ENCODE measurements around the gene PPP2R2C. TPM values are rescaled to one million over a fixed set of nuclear protein-coding genes. Genes with fewer than 3 reads are reported as not detected.

Gene PPP2R2C
- total RNA-seq, 5 donors from 2014 or later (not counting 1 experiment from before 2014, with no cell fraction given): 0.20 TPM; not detected in 4

DNA sequence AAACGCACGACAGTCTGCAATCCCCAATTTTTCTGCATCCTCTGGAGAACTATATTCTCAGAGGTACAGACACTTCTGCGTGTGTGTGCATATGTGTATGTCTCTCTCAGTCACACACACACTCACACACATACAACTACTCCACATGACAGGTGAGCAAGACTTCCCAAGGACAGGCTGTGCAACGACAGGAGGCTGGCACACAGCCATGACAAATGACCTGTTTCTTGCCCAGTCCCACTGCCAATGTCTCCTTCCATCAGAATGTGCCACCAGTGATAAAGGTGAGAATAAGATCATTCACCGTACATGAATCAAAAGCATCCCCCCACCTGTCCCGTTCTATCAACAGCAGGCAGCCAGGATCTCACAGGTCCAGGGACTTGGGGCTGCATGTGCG lies 52.4 kb downstream of the PPP2R2C start:
- ATAC-seq (replicated peaks in 1 of 4) (no peak), DNase-seq (no peak)
- H3K36me3 ChIP-seq (ENCODE audit: control insufficient read depth in 2 of 2, extremely low read depth in 1 of 2, insufficient read depth in 1 of 2, low read length in 1 of 2): no peaks in the 10 kb centered on the region
- peaks cover 0 to 62% of the 10 kb centered on the region in 2 experiments for H3K27me3 ChIP-seq (replicated peaks in 1 of 2; ENCODE audit: control insufficient read depth in 2 of 2, extremely low read depth in 1 of 2, insufficient read depth in 2 of 2, low read length in 1 of 2)
- no peak overlapping the region for H3K4me3 Mint-ChIP-seq
- H3K9me3 Mint-ChIP-seq: no peaks in the 10 kb centered on the region
- H3K4me3 ChIP-seq (ENCODE audit: control insufficient read depth in 1 of 2, extremely low read depth in 1 of 2, low read length in 1 of 2): no peak overlapping the region
- H3K36me3 Mint-ChIP-seq: no peaks in the 10 kb centered on the region
- ChIA-PET POLR2A (no interaction called here), CTCF (no interaction called here)
- H3K4me1 ChIP-seq (ENCODE audit: control insufficient read depth in 1 of 2, extremely low read depth in 1 of 2, insufficient read depth in 2 of 2, low read length in 2 of 2): peaks cover 0 to 5% of the 10 kb centered on the region in 2 experiments
- H3K9me3 ChIP-seq: no peaks in the 10 kb centered on the region
- no peak overlapping the region for H3K27ac ChIP-seq (ENCODE audit: low read length)
- 90% methylated on average over 4 of the region's 7 CpGs for WGBS (ENCODE audit: insufficient coverage)
- H3K4me1 Mint-ChIP-seq: no peaks in the 10 kb centered on the region
- H3K27me3 Mint-ChIP-seq: peaks cover 26 to 27% of the 10 kb centered on the region in 2 donors
- H3K27ac Mint-ChIP-seq: no peak overlapping the region

- Histone ChIP-seq H3K4me1 (ENCODE audit: control insufficient read depth in 1 of 2, extremely low read depth in 1 of 2, insufficient read depth in 2 of 2, low read length in 2 of 2) (peaks cover 0 to under 1% of the 10 kb centered on the region in 2 experiments), H3K27ac (ENCODE audit: low read length) (no peak overlapping the region), H3K9me3 (no peaks in the 10 kb centered on the region), H3K27me3 (replicated peaks in 1 of 2; ENCODE audit: control insufficient read depth in 2 of 2, extremely low read depth in 1 of 2, insufficient read depth in 2 of 2, low read length in 1 of 2) (peaks cover 0 to 59% of the 10 kb centered on the region in 2 experiments), H3K36me3 (ENCODE audit: control insufficient read depth in 2 of 2, extremely low read depth in 1 of 2, insufficient read depth in 1 of 2, low read length in 1 of 2) (no peaks in the 10 kb centered on the region), H3K4me3 (ENCODE audit: control insufficient read depth in 1 of 2, extremely low read depth in 1 of 2, low read length in 1 of 2) (no peak overlapping the region)
- H3K27me3 Mint-ChIP-seq: peaks cover 26 to 27% of the 10 kb centered on the region in 2 donors
- H3K27ac Mint-ChIP-seq: no peak overlapping the region
- ATAC-seq (replicated peaks in 1 of 4) (no peak), DNase-seq (no peak)
- no peak overlapping the region for H3K4me3 Mint-ChIP-seq
- ChIA-PET POLR2A (no interaction called here), CTCF (no interaction called here)
- no peaks in the 10 kb centered on the region for H3K36me3 Mint-ChIP-seq
- 40% methylated on average over 1 of the region's 6 CpGs for whole genome bisulfite sequencing (ENCODE audit: insufficient coverage)
- H3K4me1 Mint-ChIP-seq: no peaks in the 10 kb centered on the region
- no peaks in the 10 kb centered on the region for H3K9me3 Mint-ChIP-seq
Observed at GRCh38 chr4:6419452-6420028, 52.9 kb downstream of the PPP2R2C start.

- H3K36me3 Mint-ChIP-seq: no peaks in the 10 kb centered on the region
- H3K27ac Mint-ChIP-seq: no peak overlapping the region
- WGBS (ENCODE audit: insufficient coverage): 63% methylated on average over 4 of the region's 9 CpGs
- Histone ChIP-seq H3K4me1 (ENCODE audit: control insufficient read depth in 1 of 2, extremely low read depth in 1 of 2, insufficient read depth in 2 of 2, low read length in 2 of 2) (no peaks in the 10 kb centered on the region), H3K36me3 (ENCODE audit: control insufficient read depth in 2 of 2, extremely low read depth in 1 of 2, insufficient read depth in 1 of 2, low read length in 1 of 2) (no peaks in the 10 kb centered on the region), H3K4me3 (ENCODE audit: control insufficient read depth in 1 of 2, extremely low read depth in 1 of 2, low read length in 1 of 2) (no peak overlapping the region), H3K9me3 (no peaks in the 10 kb centered on the region), H3K27ac (ENCODE audit: low read length) (no peak overlapping the region), H3K27me3 (replicated peaks in 1 of 2; ENCODE audit: control insufficient read depth in 2 of 2, extremely low read depth in 1 of 2, insufficient read depth in 2 of 2, low read length in 1 of 2) (peaks cover 0 to 58% of the 10 kb centered on the region in 2 experiments)
- ATAC-seq (replicated peaks in 1 of 4): no peak
- ChIA-PET CTCF (no interaction called here), POLR2A (no interaction called here)
- H3K27me3 Mint-ChIP-seq: peaks cover 23 to 29% of the 10 kb centered on the region in 2 donors
- H3K9me3 Mint-ChIP-seq: no peaks in the 10 kb centered on the region
- no peaks in the 10 kb centered on the region for H3K4me1 Mint-ChIP-seq
- no peak overlapping the region for H3K4me3 Mint-ChIP-seq
- no peak for DNase-seq
Observed at GRCh38 chr4:6418193-6418755, 54.1 kb downstream of the PPP2R2C start.

- no peak overlapping the region for H3K27ac ChIP-seq (ENCODE audit: low read length)
- H3K27ac Mint-ChIP-seq: no peak overlapping the region
- H3K4me3 Mint-ChIP-seq: no peak overlapping the region
- H3K4me1 Mint-ChIP-seq: no peaks in the 10 kb centered on the region
- 75% methylated on average over 12 of the region's 12 CpGs for WGBS (ENCODE audit: insufficient coverage)
- H3K4me3 ChIP-seq (ENCODE audit: control insufficient read depth in 1 of 2, extremely low read depth in 1 of 2, low read length in 1 of 2): no peak overlapping the region
- no peaks in the 10 kb centered on the region for H3K36me3 Mint-ChIP-seq
- H3K36me3 ChIP-seq (ENCODE audit: control insufficient read depth in 2 of 2, extremely low read depth in 1 of 2, insufficient read depth in 1 of 2, low read length in 1 of 2): no peaks in the 10 kb centered on the region
- ATAC-seq (replicated peaks in 1 of 4): no peak
- POLR2A ChIA-PET: no interaction called here
- DNase-seq: no peak
- CTCF ChIA-PET: no interaction called here
- H3K27me3 ChIP-seq (replicated peaks in 1 of 2; ENCODE audit: control insufficient read depth in 2 of 2, extremely low read depth in 1 of 2, insufficient read depth in 2 of 2, low read length in 1 of 2): peaks cover 0 to 55% of the 10 kb centered on the region in 2 experiments
- no peaks in the 10 kb centered on the region for H3K4me1 ChIP-seq (ENCODE audit: control insufficient read depth in 1 of 2, extremely low read depth in 1 of 2, insufficient read depth in 2 of 2, low read length in 2 of 2)
- H3K9me3 Mint-ChIP-seq: peaks cover 0 to 5% (median 4%) of the 10 kb centered on the region in 3 donors
- no peaks in the 10 kb centered on the region for H3K9me3 ChIP-seq
- H3K27me3 Mint-ChIP-seq: peaks cover 18 to 26% of the 10 kb centered on the region in 2 donors
Observed at GRCh38 chr4:6417516-6418050, 54.8 kb downstream of the PPP2R2C start.

- Histone ChIP-seq H3K27ac (ENCODE audit: low read length) (no peak overlapping the region), H3K36me3 (ENCODE audit: control insufficient read depth in 2 of 2, extremely low read depth in 1 of 2, insufficient read depth in 1 of 2, low read length in 1 of 2) (no peaks in the 10 kb centered on the region), H3K9me3 (no peaks in the 10 kb centered on the region), H3K4me3 (ENCODE audit: control insufficient read depth in 1 of 2, extremely low read depth in 1 of 2, low read length in 1 of 2) (no peak overlapping the region), H3K4me1 (ENCODE audit: control insufficient read depth in 1 of 2, extremely low read depth in 1 of 2, insufficient read depth in 2 of 2, low read length in 2 of 2) (no peaks in the 10 kb centered on the region), H3K27me3 (replicated peaks in 1 of 2; ENCODE audit: control insufficient read depth in 2 of 2, extremely low read depth in 1 of 2, insufficient read depth in 2 of 2, low read length in 1 of 2) (peaks cover 0 to 55% of the 10 kb centered on the region in 2 experiments)
- CTCF ChIA-PET: no interaction called here
- DNase-seq (no peak), ATAC-seq (replicated peaks in 1 of 4) (no peak)
- Mint-ChIP-seq H3K36me3 (no peaks in the 10 kb centered on the region), H3K4me1 (no peaks in the 10 kb centered on the region), H3K4me3 (no peak overlapping the region), H3K27ac (no peak overlapping the region), H3K27me3 (peaks cover 17 to 29% of the 10 kb centered on the region in 2 donors), H3K9me3 (peaks cover 0 to 5% (median 4%) of the 10 kb centered on the region in 3 donors)
- POLR2A ChIA-PET: no interaction called here
- WGBS (ENCODE audit: insufficient coverage): 60% methylated on average over 9 of the region's 16 CpGs
Observed at GRCh38 chr4:6416518-6417286, 55.7 kb downstream of the PPP2R2C start.

DNA sequence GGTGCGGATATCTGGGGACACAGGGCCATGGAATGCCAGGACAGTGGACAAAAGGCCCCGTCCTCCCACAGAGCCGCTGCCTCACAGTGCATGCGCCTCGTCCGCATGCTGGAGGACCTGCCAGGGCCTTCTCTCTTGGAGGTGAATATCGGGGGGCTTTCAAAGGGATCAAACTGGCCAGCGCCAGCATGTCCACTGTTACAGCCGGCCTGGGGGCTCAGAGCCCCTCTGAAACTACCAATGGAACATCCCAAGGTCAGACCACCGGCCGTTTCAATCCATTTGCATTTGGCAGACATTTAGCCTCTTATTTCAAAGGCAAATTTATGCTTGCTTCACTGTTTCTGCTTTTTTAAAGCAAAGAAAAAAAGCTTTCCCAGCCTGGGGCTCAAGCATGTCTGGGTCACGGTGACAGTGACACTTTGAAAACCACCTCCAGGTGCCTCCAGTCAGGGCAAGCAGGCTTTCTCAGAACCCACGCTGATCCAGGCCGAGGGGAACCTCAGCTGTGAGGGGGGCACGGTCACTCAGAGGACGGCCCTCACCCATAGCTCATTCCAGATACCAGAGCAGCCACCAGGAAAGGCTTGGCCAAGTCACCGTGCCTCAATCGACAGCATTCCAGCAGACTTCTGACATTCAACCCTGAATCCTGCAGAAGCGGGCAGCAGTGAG lies 57.2 kb downstream of the PPP2R2C start:
- H3K27ac ChIP-seq (ENCODE audit: low read length): no peak overlapping the region
- no peak overlapping the region for H3K4me3 ChIP-seq (ENCODE audit: control insufficient read depth in 1 of 2, extremely low read depth in 1 of 2, low read length in 1 of 2)
- H3K4me3 Mint-ChIP-seq: no peak overlapping the region
- H3K9me3 Mint-ChIP-seq: peaks cover 0 to 5% (median 4%) of the 10 kb centered on the region in 3 donors
- peaks cover 12 to 32% of the 10 kb centered on the region in 2 donors for H3K27me3 Mint-ChIP-seq
- H3K4me1 ChIP-seq (ENCODE audit: control insufficient read depth in 1 of 2, extremely low read depth in 1 of 2, insufficient read depth in 2 of 2, low read length in 2 of 2): no peaks in the 10 kb centered on the region
- peaks cover 0 to 49% of the 10 kb centered on the region in 2 experiments for H3K27me3 ChIP-seq (replicated peaks in 1 of 2; ENCODE audit: control insufficient read depth in 2 of 2, extremely low read depth in 1 of 2, insufficient read depth in 2 of 2, low read length in 1 of 2)
- POLR2A ChIA-PET: no interaction called here
- 52% methylated on average over 16 of the region's 19 CpGs for WGBS (ENCODE audit: insufficient coverage)
- H3K36me3 Mint-ChIP-seq: no peaks in the 10 kb centered on the region
- CTCF ChIA-PET: no interaction called here
- no peaks in the 10 kb centered on the region for H3K9me3 ChIP-seq
- no peak overlapping the region for H3K27ac Mint-ChIP-seq
- H3K36me3 ChIP-seq (ENCODE audit: control insufficient read depth in 2 of 2, extremely low read depth in 1 of 2, insufficient read depth in 1 of 2, low read length in 1 of 2): no peaks in the 10 kb centered on the region
- H3K4me1 Mint-ChIP-seq: no peaks in the 10 kb centered on the region
- ATAC-seq (replicated peaks in 1 of 4): no peak
- no peak for DNase-seq
